Gastroesophageal sphincter (tissue), 3 donors: ENCODE measurements around the gene CXCL17.

Experiments used
- CTCF ChIP-seq, 4 experiments: fragments of 200-600 bp in 2 of 4; fragments of 450-650 bp in 2 of 4; sonication (generic) in 1 of 4; IDR thresholded peaks; one replicate each; pipeline ENCODE4 v1.5.1; 2017 to 2019; ENCODE audit warnings: antibody characterized with exemption in 4 of 4, mild to moderate bottlenecking in 2 of 4, moderate library complexity in 2 of 4
- EP300 ChIP-seq: sonication (generic); formaldehyde crosslinking; IDR thresholded peaks from one replicate; pipeline ENCODE4 v1.6.1; 2017; ENCODE audit warnings: antibody characterized with exemption, mild to moderate bottlenecking
- POLR2A ChIP-seq, 2 donors: fragments of 450-650 bp; IDR thresholded peaks; one replicate each; pipeline ENCODE4 v1.6.1; 2017; ENCODE audit warnings: antibody characterized with exemption in 2 of 2, mild to moderate bottlenecking in 2 of 2, moderate library complexity in 1 of 2
- POLR2AphosphoS5 ChIP-seq: sonication (generic); formaldehyde crosslinking; IDR thresholded peaks from one replicate; pipeline ENCODE4 v1.6.1; 2017; ENCODE audit warnings: antibody characterized with exemption

- TF ChIP-seq CTCF (IDR thresholded peaks at IDR 0.05), result no peak
- no peak for TF ChIP-seq POLR2AphosphoS5
- no peak for TF ChIP-seq POLR2A (IDR thresholded peaks at IDR 0.05)
- TF ChIP-seq EP300, result no peak
Observed at GRCh38 chr19:42422092-42422900, 20.4 kb downstream of the CXCL17 start.
